PC-9 (cell line): ENCODE measurements around the gene BCL11A.

Experiments used
- CTCF ChIP-seq: fragments of 200-600 bp; sonication (generic); conservative IDR thresholded peaks from 2 replicates; pipeline ENCODE4 v1.6.1; 2017; ENCODE audit warnings: mixed run types, antibody characterized with exemption, mild to moderate bottlenecking, moderate library complexity
- EZH2 ChIP-seq: fragments of 200-600 bp; sonication (generic); IDR thresholded peaks from 2 replicates; pipeline ENCODE4 v1.8.0; 2017; ENCODE audit warnings: antibody characterized with exemption, low read depth

- TF ChIP-seq EZH2, result no peak
- TF ChIP-seq CTCF, result no peak
Measured at GRCh38 chr2:60416221-60417008, 137.0 kb downstream of the BCL11A start.
